GM12875 (cell line): ENCODE results near the gene CADM1.

Experiments
- H3K4me3 ChIP-seq: one replicate; pipeline ENCODE4 v1.5.1; 2011; ENCODE audit warnings: low read depth, low read length, control low read depth
- CTCF ChIP-seq: IDR thresholded peaks from 2 replicates; pipeline ENCODE4 v1.5.1; 2011; ENCODE audit warnings: low read depth, mild to moderate bottlenecking, control low read depth, inconsistent platforms, low read length, moderate library complexity, borderline replicate concordance; ENCODE audit not compliant: insufficient read depth

CADM1 gene

GRCh38 chr11:115349335-115350017, 154.7 kb downstream of the CADM1 start:
- H3K4me3 ChIP-seq = no peak overlapping the region
- TF ChIP-seq CTCF = no peak

- no peak for TF ChIP-seq CTCF
- H3K4me3 ChIP-seq = no peak overlapping the region
Measured at GRCh38 chr11:115348416-115348815, 155.8 kb downstream of the CADM1 start.

DNA sequence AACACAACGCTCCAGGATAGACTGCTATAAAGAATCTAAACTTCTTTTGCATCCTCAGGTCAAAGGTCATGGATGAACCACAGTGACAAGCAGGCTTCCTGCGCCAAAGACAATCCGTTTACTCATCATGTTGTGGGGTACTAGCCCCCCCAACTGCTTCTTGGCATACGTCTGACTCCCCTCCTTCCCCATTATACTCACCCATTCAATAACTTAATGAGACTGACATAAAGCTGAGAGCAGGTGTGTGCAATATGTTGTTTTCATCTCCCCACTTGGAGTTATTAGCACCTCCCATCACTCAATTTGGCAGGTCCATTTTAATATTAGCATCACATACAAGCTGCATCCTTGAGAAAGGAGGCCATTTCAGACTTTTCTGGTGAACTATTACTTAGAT, 157.1 kb downstream of the CADM1 start:
- no peak for TF ChIP-seq CTCF
- no peak overlapping the region for H3K4me3 ChIP-seq

GRCh38 chr11:115345840-115346239, 158.4 kb downstream of the CADM1 start:
- no peak overlapping the region for H3K4me3 ChIP-seq
- no peak for TF ChIP-seq CTCF

DNA sequence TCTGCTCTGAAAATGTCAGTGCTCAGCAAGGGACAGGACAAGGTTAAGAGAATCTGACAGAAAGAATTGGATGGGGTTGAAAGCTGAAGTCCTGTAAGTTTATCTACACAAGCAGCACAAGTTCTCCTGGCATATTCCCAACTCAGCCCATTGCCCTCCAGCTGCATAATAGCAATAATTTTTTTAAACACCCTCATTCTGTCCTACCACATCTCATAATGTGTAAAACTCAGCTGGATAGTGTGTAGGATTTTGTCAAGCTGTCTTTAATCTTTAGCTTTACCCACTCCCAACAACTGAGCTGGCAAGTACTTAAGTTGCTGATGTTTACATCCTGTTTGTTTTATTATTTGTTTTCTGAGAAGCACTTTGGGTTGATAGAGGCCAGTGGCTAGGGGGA, 158.9 kb downstream of the CADM1 start:
- TF ChIP-seq CTCF = no peak

GRCh38 chr11:115344846-115345245, 159.4 kb downstream of the CADM1 start:
- no peak overlapping the region for H3K4me3 ChIP-seq
- TF ChIP-seq CTCF = no peak

More for the DNA sequence above, 158.9 kb downstream of the CADM1 start:
- no peak overlapping the region for H3K4me3 ChIP-seq

DNA sequence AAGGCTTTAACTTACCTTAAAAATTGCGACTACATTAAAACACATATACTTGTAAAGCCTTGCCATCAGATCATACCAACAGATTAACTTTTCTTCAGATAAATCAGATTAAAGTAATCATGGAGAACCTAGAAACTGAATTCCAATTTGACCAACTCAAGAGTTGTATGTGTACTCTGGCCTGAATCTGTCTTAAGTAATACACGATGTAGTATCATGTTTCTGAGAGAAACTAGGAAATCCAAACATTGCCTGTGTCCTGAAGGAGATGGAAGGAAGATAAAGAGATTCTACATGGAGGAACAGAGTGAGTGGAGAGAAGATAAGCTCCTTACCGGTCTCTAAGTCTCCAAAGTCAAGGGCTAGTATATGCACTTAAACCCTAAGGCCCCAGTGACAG, 162.1 kb downstream of the CADM1 start:
- H3K4me3 ChIP-seq = no peak overlapping the region
- no peak for TF ChIP-seq CTCF
